ENCODE measurements around the gene GIGYF1. TPM values are rescaled to one million over a fixed set of nuclear protein-coding genes. Genes with fewer than 3 reads are reported as not detected.
"Not testable (repeated sequence)": the region's sequence is repeated elsewhere in the genome, so short reads cannot be mapped to it uniquely, and the experiment has no call there.

The GIGYF1 gene
- total and polyA plus RNA-seq, 8 donors: 28.3 to 57.7 (median 39.7) TPM

GRCh38 chr7:100719523-100720278, 25.7 kb upstream of the GIGYF1 start:
- no peak overlapping the region for H3K4me3 ChIP-seq
- H3K27me3 ChIP-seq: peaks cover 22 to 48% of the 10 kb centered on the region in 2 donors
- H3K27ac ChIP-seq: no peak overlapping the region
- H3K36me3 ChIP-seq: no peaks in the 10 kb centered on the region
- ATAC-seq (no peak), DNase-seq (peak in 1 of 4 donors; percentile 18)
- no peaks in the 10 kb centered on the region for H3K4me1 ChIP-seq
- intact Hi-C loops (cut with DNase I): no loop called here
- peaks cover 0 to 8% of the 10 kb centered on the region in 2 donors for H3K9me3 ChIP-seq
- no peak for TF ChIP-seq CTCF (IDR thresholded peaks at IDR 0.05)

DNA sequence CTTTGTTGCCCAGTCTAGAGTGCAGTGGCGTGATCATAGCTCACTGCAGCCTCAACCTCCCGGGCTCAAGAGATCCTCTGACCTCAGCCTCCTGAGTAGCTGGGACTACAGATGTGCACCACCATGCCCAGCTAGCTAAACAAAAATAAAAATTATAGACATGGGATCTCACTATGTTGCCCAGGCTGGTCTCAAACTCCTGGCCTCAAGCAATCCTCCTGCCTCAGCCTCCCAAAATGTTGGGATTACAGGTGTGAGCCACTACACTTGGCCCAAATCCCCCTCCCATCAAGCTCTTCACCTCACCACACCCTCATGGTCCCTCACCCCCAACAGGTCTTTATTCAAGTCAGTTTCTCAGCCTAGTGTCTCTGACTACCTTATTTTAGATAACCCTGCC, 23.0 kb upstream of the GIGYF1 start:
- H3K9me3 ChIP-seq; intact Hi-C loops (cut with DNase I); H3K4me3 ChIP-seq; H3K27ac ChIP-seq; H3K36me3 ChIP-seq; H3K4me1 ChIP-seq; ATAC-seq; DNase-seq: not testable (repeated sequence)
- H3K27me3 ChIP-seq: peaks cover 19 to 31% of the 10 kb centered on the region in 2 donors

DNA sequence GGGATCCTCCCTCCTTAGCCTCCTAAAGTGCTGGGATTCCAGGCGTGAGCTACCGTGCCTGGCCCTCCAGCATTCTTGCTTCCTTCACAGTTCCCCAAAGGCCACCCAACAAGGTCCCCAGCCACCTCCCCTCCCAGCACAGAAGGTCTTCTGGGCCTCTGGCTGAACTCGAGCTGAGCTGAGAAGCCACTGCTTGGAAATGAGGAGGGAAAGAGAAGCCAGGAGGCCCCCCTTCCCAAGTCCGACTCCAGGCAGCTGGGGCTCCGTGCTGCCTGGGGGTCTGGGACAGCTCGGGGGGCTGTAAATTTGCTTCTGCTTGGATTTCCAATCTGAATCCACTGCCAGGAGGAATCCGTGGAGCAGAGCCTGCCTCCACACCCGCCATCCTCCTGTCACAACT, 20.7 kb upstream of the GIGYF1 start:
- ATAC-seq: no peak
- DNase-seq: peak in 1 of 4 donors; percentile 37
- no peaks in the 10 kb centered on the region for H3K36me3 ChIP-seq
- TF ChIP-seq CTCF (IDR thresholded peaks at IDR 0.05): no peak
- H3K27ac ChIP-seq: no peak overlapping the region
- peaks cover under 1 to 8% of the 10 kb centered on the region in 2 donors for H3K27me3 ChIP-seq
- H3K4me3 ChIP-seq: no peak overlapping the region
- H3K9me3 ChIP-seq: peaks cover 0 to 8% of the 10 kb centered on the region in 2 donors
- intact Hi-C loops (cut with DNase I): no loop called here
- no peaks in the 10 kb centered on the region for H3K4me1 ChIP-seq

- intact Hi-C loops (cut with DNase I): no loop called here
- no peak overlapping the region for H3K4me3 ChIP-seq
These were observed 17.3 kb upstream of the GIGYF1 start for GRCh38 chr7:100711369-100711768.

GRCh38 chr7:100710452-100710851, 16.4 kb upstream of the GIGYF1 start:
- Histone ChIP-seq H3K27ac (no peak overlapping the region), H3K4me1 (peaks cover 9 to 12% of the 10 kb centered on the region in 2 donors), H3K9me3 (no peaks in the 10 kb centered on the region), H3K36me3 (no peaks in the 10 kb centered on the region), H3K4me3 (no peak overlapping the region), H3K27me3 (no peaks in the 10 kb centered on the region)
- no peak for TF ChIP-seq CTCF (IDR thresholded peaks at IDR 0.05)
- intact Hi-C loops (cut with DNase I): no loop called here
- DNase-seq: no peak
- no peak for ATAC-seq

More at GRCh38 chr7:100711369-100711768, 17.3 kb upstream of the GIGYF1 start:
- Histone ChIP-seq H3K27me3 (no peaks in the 10 kb centered on the region), H3K9me3 (no peaks in the 10 kb centered on the region), H3K27ac (no peak overlapping the region), H3K36me3 (no peaks in the 10 kb centered on the region), H3K4me1 (peaks cover 9 to 11% of the 10 kb centered on the region in 2 donors)
- DNase-seq (peak in 2 of 4 donors; percentile 54 to 71), ATAC-seq (no peak)
- no peak for TF ChIP-seq CTCF (IDR thresholded peaks at IDR 0.05)
